Non-pigmented ciliary epithelial cell (primary cell): ENCODE measurements around the gene LSM2.
"Not testable (repeated sequence)": the region's sequence is repeated elsewhere in the genome, so short reads cannot be mapped to it uniquely, and the experiment has no call there.

Experiments used
- DNase-seq: peaks from one replicate; pipeline ENCODE4 v3.0.0-alpha.2; 2010; ENCODE audit warnings: low read depth

Gene LSM2

GRCh38 chr6:31806470-31807272, at the start of gene LSM2:
Gene LSM2 (minus strand): TSS chr6:31806966. CDS start chr6:31806757, 209 bp downstream.
- peak; percentile 78 for DNase-seq

- not testable (repeated sequence) for DNase-seq
Observed at GRCh38 chr6:31851980-31852718, 45.4 kb upstream of the LSM2 start.

- DNase-seq = no peak
Observed at GRCh38 chr6:31851485-31851832, 44.7 kb upstream of the LSM2 start.

GRCh38 chr6:31850765-31851484, 44.2 kb upstream of the LSM2 start:
- DNase-seq = no peak

- no peak for DNase-seq
Observed at GRCh38 chr6:31847276-31847978, 40.7 kb upstream of the LSM2 start.

GRCh38 chr6:31844507-31844906, 37.7 kb upstream of the LSM2 start:
- DNase-seq = no peak

- no peak for DNase-seq
Observed at GRCh38 chr6:31842053-31842452, 35.3 kb upstream of the LSM2 start.

- DNase-seq = not testable (repeated sequence)
Observed at GRCh38 chr6:31839779-31840126, 33.0 kb upstream of the LSM2 start.

- no peak for DNase-seq
Observed at GRCh38 chr6:31838968-31839367, 32.2 kb upstream of the LSM2 start.

GRCh38 chr6:31838114-31838553, 31.4 kb upstream of the LSM2 start:
- DNase-seq = not testable (repeated sequence)

- DNase-seq = no peak
Observed at GRCh38 chr6:31837369-31838113, 30.8 kb upstream of the LSM2 start.

- DNase-seq = no peak
Observed at GRCh38 chr6:31836474-31837368, 30.0 kb upstream of the LSM2 start.

- DNase-seq = no peak
Observed at GRCh38 chr6:31836047-31836473, 29.3 kb upstream of the LSM2 start.

- DNase-seq = no peak
Observed at GRCh38 chr6:31834367-31835250, 27.8 kb upstream of the LSM2 start.

GRCh38 chr6:31831350-31832215, 24.8 kb upstream of the LSM2 start:
- DNase-seq = no peak

GRCh38 chr6:31830886-31831335, 24.1 kb upstream of the LSM2 start:
- DNase-seq = no peak

- DNase-seq = no peak
Observed at GRCh38 chr6:31829633-31830283, 23.0 kb upstream of the LSM2 start.
